22Rv1 (cell line): Measurements from ENCODE around the gene TRPC4.

Experiments used
- ZFX ChIP-seq: fragments of 450-650 bp; IDR thresholded peaks from 2 replicates; pipeline ENCODE4 v1.6.1; 2017; ENCODE audit warnings: antibody characterized with exemption, borderline replicate concordance
- TF ChIP-seq, protein P1 (sequence below): fragments of 450-650 bp; IDR thresholded peaks from 2 replicates; pipeline ENCODE4 v1.5.1; 2017; ENCODE audit warnings: mild to moderate bottlenecking

DNA sequence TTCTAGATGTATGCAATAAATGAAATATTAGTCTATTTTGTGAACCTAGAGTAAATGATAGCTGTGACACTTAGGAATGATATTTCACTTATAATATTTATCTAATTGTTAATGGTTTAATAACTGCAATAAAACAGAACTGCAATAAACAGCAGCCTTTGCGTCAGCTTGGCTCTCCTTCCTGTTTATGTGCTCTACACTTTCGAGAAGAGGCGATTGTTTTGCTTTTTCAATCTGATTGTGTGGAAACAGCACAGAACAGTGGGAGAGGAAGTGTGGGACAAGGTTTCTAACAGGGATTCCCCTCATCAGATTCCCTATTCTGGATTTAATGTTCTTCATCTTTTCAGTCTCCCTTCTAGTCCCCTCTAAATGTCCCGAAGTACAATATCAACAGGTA lies 17.3 kb upstream of the TRPC4 start:
- TF ChIP-seq, protein P1, sequence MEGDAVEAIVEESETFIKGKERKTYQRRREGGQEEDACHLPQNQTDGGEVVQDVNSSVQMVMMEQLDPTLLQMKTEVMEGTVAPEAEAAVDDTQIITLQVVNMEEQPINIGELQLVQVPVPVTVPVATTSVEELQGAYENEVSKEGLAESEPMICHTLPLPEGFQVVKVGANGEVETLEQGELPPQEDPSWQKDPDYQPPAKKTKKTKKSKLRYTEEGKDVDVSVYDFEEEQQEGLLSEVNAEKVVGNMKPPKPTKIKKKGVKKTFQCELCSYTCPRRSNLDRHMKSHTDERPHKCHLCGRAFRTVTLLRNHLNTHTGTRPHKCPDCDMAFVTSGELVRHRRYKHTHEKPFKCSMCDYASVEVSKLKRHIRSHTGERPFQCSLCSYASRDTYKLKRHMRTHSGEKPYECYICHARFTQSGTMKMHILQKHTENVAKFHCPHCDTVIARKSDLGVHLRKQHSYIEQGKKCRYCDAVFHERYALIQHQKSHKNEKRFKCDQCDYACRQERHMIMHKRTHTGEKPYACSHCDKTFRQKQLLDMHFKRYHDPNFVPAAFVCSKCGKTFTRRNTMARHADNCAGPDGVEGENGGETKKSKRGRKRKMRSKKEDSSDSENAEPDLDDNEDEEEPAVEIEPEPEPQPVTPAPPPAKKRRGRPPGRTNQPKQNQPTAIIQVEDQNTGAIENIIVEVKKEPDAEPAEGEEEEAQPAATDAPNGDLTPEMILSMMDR: no peak
- no peak for TF ChIP-seq ZFX
